Stromal cell of bone marrow (primary cell): ENCODE results near the gene ABHD17A.
A peak's percentile ranks its signal among the peaks of the same experiment; 100 is the strongest.
"Not testable (repeated sequence)": the region's sequence is repeated elsewhere in the genome, so short reads cannot be mapped to it uniquely, and the experiment has no call there.

Experiments used
- DNase-seq: peaks from one replicate; pipeline ENCODE4 v3.0.0-alpha.2; 2012; ENCODE audit warnings: low read depth

The ABHD17A gene

GRCh38 chr19:1910177-1910576 is 24.9 kb upstream of the ABHD17A start:
- no peak for DNase-seq

DNA sequence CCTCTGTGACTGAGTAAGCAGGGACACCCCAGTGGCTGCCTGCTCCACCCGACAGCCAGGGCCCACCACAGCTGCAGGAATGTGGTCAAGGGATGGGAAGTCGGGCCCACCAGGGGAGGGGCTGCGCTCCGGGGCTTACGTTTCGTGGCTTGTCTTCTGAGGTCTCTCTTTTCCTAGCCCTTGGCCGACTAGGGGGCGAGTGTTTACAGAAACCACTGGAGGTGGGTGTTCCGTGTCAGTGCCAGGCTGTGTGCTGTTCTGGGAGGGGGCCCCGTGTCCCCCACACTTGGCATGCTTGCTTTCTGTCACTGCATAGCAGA is 24.4 kb upstream of the ABHD17A start:
- DNase-seq: no peak

GRCh38 chr19:1908364-1908678 is 23.0 kb upstream of the ABHD17A start:
- no peak for DNase-seq

DNA sequence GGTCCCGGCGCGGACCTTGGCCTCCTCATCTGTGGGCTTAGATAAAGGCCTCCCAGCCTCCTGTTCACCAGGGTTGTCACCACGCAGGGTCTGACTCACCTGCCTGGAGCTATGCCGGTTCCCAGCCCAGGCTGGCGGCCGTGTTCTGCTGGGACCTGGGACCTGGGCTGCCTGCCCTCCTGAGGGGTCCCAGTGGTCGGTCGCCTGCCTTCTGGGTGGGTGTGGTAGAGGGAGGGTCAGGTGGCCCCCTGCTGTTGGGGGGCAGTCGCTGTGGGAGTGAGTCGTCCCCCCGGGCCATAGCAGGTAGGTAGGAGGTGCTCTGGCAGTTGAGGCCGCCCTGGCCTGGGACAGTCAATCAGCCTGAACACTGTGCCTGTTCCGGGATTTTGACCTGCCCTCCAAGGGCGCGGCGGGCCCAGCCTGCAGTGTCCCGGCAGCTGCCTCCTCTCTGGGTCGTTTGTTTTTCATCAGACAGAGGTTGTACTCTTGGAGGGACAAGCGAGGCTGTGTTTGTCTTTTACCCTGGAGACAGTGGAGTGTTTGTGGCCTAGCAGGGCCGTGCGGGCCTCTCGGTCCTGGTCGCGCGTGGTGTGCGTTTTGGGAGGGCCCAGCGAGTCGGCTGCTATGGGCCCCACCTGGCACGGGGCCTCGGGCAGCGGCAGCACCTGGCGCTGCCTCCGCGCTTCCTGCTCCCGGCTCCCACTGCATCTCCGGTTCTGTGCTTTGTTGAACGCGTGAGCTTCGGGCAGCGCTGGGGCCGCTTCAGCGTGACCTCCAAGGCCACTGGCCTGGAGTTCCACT is 22.5 kb upstream of the ABHD17A start:
- no peak for DNase-seq

DNA sequence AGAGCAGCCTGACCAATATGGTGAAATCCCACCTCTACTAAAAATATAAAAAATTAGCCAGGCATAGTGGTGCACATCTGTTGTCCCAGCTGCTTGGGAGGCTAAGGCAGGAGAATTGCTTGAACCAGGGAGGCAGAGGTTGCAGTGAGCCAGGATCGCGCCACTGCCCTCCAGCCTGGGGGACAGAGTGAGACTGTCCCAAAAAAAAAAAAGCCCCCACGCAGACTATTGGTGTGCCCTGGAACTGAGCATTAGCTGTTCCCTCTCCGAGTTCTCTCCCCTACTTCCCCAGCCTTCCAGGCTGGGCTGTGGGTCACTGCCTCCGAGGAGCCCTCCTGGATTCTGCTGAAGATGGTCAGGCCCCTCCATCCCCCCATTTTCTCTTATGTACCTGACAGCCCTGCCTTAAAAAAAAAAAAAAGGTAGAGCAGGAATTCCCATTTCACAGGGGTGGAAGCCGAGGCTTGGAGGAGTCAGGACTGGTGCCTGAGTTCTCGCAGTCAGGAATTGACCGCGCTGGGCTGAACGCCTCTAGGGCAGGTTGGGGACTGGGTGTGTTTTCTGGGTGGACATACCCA is 21.8 kb upstream of the ABHD17A start:
- no peak for DNase-seq

GRCh38 chr19:1905863-1906375 is 20.6 kb upstream of the ABHD17A start:
- no peak for DNase-seq

DNA sequence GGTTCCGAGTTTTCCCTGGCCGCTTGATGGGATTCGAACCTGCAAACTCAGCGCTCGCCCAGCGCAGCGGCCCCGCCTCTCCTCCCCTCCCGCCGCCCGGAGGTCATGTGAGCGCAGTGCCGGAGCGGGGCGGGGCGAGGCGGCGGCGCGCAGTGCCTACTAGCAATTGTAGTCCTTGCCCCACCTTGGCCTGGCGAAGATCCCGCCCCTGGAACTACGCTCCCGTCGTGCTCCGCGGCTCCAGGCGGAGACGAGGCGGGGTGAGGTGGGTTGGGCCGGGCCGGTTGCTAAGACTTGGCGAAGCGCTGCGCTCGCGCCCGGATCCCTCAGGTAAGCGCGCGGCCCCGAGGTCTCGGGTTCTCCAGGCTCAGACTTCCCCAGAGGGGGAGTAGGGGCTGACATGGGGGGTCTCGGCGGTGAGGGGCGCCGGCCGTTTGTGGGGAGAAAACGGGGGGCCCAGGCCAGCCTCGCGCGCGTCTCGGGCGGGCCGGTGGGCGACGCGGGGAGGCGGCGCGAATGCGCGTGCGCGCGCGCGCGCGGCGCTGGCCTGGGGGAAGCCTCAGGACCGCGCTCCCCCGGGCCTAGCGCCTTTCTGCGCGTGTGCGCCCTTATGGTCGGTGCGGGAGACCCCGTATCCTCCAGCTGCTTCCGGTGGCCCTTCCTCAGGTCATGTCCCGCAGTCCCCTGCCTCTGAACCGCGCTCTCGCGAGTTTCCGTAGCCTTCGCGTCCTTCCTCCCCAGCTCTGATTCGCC is 20.0 kb upstream of the ABHD17A start, which contains the start of the genes ADAT3 and SCAMP4:
ADAT3 (plus strand) TSS at position 290 of the 753 bp plus-strand sequence. CDS start 6,649 bp downstream, outside the sequence.
SCAMP4 (plus strand) TSS at position 290 of the 753 bp plus-strand sequence. CDS start 9,621 bp downstream, outside the sequence.
- DNase-seq: peak; percentile 97

GRCh38 chr19:1904860-1905109 is 19.5 kb upstream of the ABHD17A start:
- no peak for DNase-seq

- DNase-seq: no peak
Observed at GRCh38 chr19:1902923-1903322, 17.6 kb upstream of the ABHD17A start.

DNA sequence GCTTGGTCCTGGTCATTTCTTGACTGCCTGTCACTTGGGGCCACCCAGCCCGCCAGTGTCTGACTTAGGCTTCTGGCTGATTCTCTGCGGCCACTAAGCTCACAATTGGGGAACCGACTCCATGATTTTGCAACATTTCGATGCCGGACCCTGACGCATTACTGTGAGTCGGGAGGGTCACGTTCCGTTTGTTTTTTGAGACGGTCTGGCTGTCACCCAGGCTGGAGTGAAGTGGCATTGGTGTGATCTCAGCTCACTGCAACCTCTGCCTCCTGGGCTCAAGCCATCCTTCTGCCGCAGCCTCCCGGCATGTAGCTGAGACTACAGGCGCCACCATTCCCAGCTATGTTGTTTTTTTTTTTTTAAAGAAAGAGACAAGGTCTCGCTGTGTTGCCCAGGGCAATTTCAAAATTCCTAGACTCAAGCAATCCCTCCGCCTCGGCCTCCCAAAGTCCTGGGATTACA is 16.7 kb upstream of the ABHD17A start:
- DNase-seq: no peak

- DNase-seq: no peak
Observed at GRCh38 chr19:1896508-1896907, 11.2 kb upstream of the ABHD17A start.

DNA sequence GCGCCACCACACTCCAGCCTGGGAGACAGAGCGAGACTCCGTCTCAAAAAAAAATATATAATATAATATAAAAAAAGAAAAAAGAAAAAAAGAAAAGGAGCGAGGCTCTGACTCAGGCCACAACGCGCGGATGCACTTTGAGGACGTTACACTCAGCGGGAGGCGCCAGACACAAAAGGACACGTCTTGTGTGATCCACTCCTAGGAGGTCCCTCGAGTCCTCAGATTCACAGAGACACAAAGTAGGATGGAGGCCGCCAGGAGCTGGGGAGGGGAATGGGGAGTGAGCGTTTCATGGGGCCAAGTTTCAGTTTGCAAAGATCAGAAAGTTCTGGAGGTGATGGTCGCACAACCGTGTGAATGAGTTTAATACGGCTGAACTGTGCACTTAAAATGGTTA is 8.5 kb upstream of the ABHD17A start:
- no peak for DNase-seq

DNA sequence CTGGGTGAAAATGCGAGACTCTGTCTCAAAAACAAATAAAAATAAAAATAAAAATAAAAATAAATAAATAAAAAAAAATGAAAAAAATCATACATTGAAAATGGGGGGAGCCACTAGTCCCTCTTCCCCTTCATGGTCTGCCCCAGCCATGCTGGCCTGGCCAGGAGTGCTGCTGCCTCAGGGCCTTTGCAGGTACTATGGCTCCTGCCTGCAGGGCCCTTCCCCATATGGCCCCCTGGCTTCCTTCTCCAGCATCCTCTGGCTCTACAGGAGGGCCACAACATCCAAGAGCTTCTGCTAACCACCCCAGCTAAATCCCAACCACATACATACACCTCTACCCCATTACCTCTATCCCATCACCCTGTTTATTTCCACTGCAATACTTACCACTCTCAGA is 4.6 kb upstream of the ABHD17A start:
- no peak for DNase-seq

DNA sequence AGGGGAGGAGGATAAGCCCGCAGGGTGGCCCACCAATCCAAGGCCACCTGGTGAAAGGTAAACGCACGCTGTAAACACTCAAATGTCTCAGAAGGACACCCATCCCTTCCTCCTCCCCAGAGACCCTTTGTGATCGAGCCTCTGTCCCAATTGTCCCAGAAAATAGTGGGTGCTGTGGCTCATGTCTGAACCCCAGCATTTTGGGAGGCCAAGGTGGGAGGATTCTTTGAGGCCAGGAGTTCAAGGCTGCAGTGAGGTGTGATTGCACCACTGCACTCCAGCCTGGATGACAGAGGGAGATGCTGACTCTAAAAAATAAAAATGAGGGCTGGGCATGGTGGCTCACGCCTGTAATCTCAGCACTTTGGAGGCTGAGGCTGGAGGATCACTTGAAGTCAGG is 3.1 kb upstream of the ABHD17A start:
- no peak for DNase-seq

GRCh38 chr19:1886360-1886759 is 1.1 kb upstream of the ABHD17A start:
- DNase-seq: not testable (repeated sequence)

DNA sequence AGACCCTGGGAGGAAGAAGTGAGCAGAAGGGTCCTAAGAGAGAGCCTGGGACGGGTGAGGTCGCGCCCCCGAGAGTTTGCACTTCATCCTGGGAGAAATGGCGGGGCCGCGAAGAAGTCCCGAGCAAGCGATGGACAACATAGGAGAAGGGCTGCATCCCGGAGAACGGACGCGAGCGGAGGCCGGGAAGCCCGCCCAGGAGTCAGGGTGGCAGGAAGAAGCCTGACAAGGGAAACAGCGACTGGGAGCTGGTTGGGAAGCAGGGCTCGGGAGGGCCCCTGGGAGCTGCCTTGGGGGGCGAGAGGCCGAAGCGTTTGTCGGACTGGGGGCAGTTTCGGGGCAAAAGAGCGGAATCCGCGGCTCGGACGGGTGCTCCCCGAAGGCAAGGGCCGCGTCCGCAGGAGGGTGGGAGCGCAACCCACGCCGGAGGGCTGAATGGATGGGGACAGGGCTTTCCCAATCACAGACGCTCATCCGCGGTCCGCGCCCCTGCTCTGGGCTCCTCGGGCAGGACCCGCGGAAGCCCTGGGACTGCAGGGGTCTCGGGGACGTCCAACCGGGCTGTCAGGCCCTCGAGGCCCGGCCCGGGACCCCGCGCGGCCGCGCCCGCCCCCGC is 469 bp downstream of the ABHD17A start:
- no peak for DNase-seq

GRCh38 chr19:1884291-1884718 is 991 bp downstream of the ABHD17A start:
- no peak for DNase-seq

- DNase-seq: no peak
Observed at GRCh38 chr19:1883784-1884183, 1.5 kb downstream of the ABHD17A start.

DNA sequence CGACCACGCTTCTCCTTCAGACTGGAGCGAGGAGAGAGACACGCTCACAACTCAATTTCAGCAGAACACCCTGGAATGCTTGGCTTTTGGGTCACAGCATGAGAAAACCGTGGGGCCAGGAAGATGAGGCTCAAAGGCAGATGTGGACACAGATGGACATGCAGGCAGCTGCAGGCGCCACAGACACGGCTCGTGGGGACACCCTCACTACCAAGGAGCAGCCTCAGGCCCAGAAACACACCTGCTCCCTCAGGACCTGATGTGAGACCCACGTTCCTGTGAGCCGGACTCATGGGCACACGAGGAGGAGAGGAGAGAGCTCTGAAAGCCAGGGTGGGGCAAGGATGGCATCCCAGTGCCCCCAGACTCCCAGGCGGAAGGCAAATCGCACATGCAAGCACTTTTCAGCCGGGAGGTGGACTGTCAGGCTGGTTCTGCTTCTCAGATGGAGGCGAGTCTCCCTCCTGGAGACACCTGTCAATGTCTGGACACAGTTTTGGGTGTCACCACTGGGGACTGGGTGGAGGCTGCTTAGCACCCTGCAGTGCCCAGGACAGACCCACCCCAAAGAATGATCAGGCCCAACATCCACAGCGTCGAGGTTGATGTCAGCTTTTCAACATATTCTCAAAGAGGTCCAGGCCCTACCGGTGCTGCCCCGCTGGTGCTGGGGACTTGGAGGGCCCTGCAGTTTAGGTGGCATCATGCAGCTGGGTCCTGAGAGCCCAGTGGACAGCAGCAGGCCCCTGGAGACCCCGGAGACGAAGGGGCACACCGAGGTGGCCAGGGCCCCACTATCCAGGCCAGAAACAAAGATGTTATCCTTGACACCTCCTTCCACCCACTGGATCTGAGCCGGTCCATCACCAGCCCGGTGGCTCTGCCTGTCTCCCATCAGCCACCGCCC is 2.3 kb downstream of the ABHD17A start:
- no peak for DNase-seq

GRCh38 chr19:1882089-1882785 is 3.1 kb downstream of the ABHD17A start:
- no peak for DNase-seq
